ENCODE measurements around the gene CYP27B1.

The CYP27B1 gene

GRCh38 chr12:57803319-57803893 is 36.5 kb upstream of the CYP27B1 start:
- DNase-seq (ENCODE audit: low read depth): peak; percentile 32
- TF ChIP-seq, protein P1, sequence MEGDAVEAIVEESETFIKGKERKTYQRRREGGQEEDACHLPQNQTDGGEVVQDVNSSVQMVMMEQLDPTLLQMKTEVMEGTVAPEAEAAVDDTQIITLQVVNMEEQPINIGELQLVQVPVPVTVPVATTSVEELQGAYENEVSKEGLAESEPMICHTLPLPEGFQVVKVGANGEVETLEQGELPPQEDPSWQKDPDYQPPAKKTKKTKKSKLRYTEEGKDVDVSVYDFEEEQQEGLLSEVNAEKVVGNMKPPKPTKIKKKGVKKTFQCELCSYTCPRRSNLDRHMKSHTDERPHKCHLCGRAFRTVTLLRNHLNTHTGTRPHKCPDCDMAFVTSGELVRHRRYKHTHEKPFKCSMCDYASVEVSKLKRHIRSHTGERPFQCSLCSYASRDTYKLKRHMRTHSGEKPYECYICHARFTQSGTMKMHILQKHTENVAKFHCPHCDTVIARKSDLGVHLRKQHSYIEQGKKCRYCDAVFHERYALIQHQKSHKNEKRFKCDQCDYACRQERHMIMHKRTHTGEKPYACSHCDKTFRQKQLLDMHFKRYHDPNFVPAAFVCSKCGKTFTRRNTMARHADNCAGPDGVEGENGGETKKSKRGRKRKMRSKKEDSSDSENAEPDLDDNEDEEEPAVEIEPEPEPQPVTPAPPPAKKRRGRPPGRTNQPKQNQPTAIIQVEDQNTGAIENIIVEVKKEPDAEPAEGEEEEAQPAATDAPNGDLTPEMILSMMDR (IDR thresholded peaks at IDR 0.05; ENCODE audit: insufficient read depth, low read depth, low read length, missing control alignments): peak; percentile 76
- H3K4me3 ChIP-seq (ENCODE audit: low read depth, low read length): no peak overlapping the region

- H3K4me3 ChIP-seq (ENCODE audit: low read depth, low read length): no peak overlapping the region
- no peak for DNase-seq (ENCODE audit: low read depth)
- TF ChIP-seq, protein P1 (IDR thresholded peaks at IDR 0.05; ENCODE audit: insufficient read depth, low read depth, low read length, missing control alignments): no peak
Observed at GRCh38 chr12:57802607-57803006, 35.7 kb upstream of the CYP27B1 start.

DNA sequence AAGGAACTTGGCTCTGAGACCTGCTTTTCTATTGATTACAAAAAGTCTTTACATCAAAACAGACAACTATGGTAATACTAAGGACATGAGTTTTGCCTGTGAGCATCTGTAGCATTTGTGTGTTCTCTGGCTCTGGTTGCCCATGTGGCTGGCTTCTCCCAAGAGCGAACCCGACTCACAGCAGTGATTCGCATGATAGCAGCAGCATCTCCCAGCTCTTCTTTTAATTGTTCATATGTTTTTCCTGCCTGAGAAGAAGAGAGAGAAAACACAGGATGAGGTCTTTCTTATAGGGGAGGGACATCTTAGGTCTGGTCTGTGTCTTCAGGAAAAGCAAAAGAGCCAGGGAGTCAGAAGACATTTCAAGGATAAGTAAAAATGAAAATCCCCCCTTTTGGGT is 34.1 kb upstream of the CYP27B1 start:
- TF ChIP-seq, protein P1 (IDR thresholded peaks at IDR 0.05; ENCODE audit: insufficient read depth, low read depth, low read length, missing control alignments): no peak
- no peak for DNase-seq (ENCODE audit: low read depth)
- H3K4me3 ChIP-seq (ENCODE audit: low read depth, low read length): no peak overlapping the region

DNA sequence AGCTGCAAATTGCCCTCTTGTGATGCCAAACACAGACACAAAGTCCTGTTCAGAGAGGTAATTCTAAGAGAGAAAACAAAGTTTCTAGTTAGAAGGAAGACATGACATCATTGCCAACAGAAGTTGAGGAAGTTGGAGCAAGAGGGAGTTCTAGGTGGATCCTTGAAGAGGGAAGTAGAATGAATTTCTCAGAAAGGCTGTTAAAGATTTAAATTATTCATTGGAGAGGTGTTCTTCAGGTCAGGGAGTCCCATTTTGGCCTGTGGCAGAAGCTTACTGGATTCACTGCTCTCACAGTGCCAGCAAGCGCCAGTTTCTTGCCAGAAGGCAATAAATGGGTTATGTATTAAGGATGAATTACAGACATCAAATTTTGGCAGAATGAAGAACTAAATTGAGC is 31.1 kb upstream of the CYP27B1 start:
- no peak overlapping the region for H3K4me3 ChIP-seq (ENCODE audit: low read depth, low read length)
- DNase-seq (ENCODE audit: low read depth): no peak
- TF ChIP-seq, protein P1 (IDR thresholded peaks at IDR 0.05; ENCODE audit: insufficient read depth, low read depth, low read length, missing control alignments): no peak

GRCh38 chr12:57796996-57797395 is 30.1 kb upstream of the CYP27B1 start:
- DNase-seq (ENCODE audit: low read depth): no peak
- TF ChIP-seq, protein P1 (IDR thresholded peaks at IDR 0.05; ENCODE audit: insufficient read depth, low read depth, low read length, missing control alignments): no peak
- H3K4me3 ChIP-seq (ENCODE audit: low read depth, low read length): no peak overlapping the region

GRCh38 chr12:57795354-57795753 is 28.5 kb upstream of the CYP27B1 start:
- H3K4me3 ChIP-seq (ENCODE audit: low read depth, low read length): no peak overlapping the region
- DNase-seq (ENCODE audit: low read depth): no peak
- TF ChIP-seq, protein P1 (IDR thresholded peaks at IDR 0.05; ENCODE audit: insufficient read depth, low read depth, low read length, missing control alignments): no peak

GRCh38 chr12:57793920-57794319 is 27.0 kb upstream of the CYP27B1 start:
- no peak for DNase-seq (ENCODE audit: low read depth)
- TF ChIP-seq, protein P1 (IDR thresholded peaks at IDR 0.05; ENCODE audit: insufficient read depth, low read depth, low read length, missing control alignments): no peak
- H3K4me3 ChIP-seq (ENCODE audit: low read depth, low read length): no peak overlapping the region

All from GM12865 (cell line).